GM12864 (cell line): ENCODE measurements around the gene ARL8A.

Experiments
- DNase-seq: peaks from one replicate; pipeline ENCODE4 v3.0.0-alpha.2; 2011; ENCODE audit warnings: low read depth
- H3K4me3 ChIP-seq: 2 replicates; pipeline ENCODE4 v1.5.1; 2011; ENCODE audit warnings: mild to moderate bottlenecking, low read depth, low read length, control low read depth
- TF ChIP-seq, protein P1 (sequence below): IDR thresholded peaks from 2 replicates; pipeline ENCODE4 v1.5.1; 2011; ENCODE audit warnings: low read depth, mild to moderate bottlenecking, moderate library complexity, low read length, control low read depth, inconsistent platforms; ENCODE audit errors: missing control alignments

The ARL8A gene

DNA sequence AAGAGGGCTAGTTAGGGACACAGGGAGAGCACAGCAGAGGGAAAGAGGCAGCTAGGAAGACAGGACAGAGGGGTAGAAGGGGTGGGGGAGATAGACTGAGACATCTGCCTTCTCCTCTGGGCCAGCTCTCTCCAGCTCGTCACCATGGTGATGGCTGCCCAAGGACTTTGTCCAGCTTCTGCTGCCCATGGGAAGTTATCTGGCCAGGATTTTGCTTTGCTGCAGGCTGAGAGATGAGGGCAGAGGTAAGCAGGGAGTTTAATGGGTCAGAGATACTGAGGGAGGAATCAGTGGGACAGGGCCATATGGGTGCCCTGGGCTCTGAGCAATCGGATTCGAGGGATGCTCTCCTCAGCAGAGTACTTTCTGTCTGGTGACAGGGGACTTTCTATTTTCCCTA lies 56.3 kb downstream of the ARL8A start:
- DNase-seq: no peak
- no peak overlapping the region for H3K4me3 ChIP-seq
- TF ChIP-seq, protein P1, sequence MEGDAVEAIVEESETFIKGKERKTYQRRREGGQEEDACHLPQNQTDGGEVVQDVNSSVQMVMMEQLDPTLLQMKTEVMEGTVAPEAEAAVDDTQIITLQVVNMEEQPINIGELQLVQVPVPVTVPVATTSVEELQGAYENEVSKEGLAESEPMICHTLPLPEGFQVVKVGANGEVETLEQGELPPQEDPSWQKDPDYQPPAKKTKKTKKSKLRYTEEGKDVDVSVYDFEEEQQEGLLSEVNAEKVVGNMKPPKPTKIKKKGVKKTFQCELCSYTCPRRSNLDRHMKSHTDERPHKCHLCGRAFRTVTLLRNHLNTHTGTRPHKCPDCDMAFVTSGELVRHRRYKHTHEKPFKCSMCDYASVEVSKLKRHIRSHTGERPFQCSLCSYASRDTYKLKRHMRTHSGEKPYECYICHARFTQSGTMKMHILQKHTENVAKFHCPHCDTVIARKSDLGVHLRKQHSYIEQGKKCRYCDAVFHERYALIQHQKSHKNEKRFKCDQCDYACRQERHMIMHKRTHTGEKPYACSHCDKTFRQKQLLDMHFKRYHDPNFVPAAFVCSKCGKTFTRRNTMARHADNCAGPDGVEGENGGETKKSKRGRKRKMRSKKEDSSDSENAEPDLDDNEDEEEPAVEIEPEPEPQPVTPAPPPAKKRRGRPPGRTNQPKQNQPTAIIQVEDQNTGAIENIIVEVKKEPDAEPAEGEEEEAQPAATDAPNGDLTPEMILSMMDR: no peak

DNA sequence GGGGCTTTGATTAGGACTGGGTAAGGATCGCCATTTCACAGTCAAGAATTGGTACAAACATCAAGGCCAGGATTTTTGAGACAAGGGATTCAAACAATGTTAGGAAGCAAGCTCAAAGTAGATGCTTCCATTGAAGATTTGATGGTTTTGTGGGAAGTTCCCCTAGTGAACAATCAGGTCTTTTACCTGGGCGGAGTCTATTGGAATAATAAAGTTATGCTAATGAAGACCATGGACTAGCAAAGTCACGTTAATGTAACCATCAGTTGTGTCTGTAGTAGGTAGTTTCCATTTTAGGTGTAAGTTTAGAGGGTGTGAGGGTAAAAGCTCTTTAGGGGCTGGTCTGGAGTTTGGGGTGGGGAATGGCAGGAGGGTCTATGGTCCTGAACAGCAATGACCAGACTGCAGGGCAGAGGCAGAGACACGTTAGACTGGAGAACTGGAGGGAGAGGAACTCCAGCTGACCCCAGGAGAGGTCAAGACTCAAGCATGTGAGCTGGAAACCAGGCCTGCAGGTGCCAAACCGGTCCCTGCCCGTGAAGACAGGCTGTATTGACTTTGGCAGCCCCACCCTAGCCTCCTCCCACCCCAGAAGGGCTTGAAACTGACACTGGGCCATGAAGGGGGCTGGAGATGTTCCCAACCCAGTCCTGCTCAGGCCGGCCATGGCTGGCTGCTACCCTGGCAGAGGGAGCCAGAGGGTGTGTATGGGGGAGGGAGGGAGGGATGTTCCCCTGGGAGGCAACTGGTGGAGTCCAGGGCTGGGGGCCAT lies 57.8 kb downstream of the ARL8A start:
- TF ChIP-seq, protein P1: no peak
- no peak for DNase-seq
- no peak overlapping the region for H3K4me3 ChIP-seq

DNA sequence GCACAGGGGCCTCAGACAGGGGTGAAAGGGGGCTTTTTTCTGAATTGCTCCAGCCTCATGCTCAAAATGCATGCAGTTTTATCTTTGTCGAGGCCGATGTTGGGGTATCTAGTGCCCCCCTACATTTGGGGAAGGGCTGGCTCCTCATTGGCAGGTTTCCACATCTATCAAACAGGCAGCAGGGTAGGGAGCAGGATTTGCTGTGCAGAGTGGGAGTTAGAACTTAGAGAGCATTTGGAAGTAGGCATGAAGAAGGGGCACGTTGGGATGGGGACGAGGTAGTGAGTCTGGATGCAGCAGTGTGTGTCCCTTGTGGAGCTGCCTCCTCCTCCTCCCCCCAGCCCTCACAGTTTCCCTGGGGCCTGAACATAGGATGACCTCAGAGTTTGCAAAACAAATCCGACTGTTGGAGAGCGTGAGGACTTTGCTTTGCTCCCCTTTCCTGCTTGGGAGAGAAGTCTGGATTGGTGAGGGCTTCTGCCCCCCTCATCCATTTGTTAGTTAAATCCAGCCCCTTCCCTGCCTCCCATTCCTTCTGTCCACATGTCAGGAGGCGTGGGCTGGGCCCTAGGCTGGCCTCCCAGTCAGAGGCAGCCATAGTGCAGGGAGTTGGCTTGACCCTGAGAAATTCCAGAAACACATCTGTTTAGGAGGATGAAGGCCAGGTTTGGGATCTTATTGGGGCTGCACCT lies 58.7 kb downstream of the ARL8A start:
- TF ChIP-seq, protein P1: no peak
- no peak overlapping the region for H3K4me3 ChIP-seq
- DNase-seq: no peak

DNA sequence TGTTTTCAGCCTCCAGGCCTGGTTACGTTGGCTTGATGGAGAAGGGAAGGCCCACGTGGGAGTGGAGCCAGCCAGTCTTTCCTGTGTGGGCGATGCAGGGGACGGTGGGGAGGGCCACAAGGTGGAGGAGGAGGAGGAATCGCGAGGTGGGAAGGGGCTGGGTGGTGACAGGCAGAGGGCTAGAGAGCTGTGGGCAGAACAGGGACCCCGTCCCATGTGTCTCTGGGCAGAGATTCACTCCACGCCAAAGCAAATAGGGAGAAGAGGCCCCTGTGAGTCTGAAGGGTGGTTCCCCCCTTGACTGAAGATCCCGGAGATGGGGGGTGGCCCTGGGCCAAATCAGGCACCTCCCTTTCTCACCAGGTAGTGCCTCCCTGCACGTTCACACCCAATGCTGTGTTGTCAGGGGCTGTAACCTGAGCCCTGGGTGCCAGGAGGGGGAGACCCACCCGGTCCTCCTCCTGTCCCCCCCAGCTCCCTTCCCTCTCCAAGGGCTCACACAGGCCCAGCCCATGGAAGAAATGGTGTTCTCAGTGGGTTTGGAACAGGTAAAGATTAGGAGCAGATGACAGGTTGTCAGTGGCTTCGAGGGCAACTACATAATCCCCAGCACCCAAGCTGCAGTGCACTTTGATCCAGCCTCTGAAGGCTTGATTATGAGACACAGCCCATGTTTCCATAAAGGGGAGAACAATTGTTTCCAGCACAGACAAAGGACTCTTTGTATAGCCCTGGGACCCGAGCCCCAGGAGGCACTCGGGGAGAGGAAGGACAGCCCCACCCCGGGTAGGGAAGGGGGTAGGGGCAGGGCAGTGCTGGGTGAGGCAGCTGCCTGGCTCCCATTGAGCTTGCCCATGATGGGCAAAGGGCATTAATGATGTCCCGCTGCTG lies 59.5 kb downstream of the ARL8A start:
- no peak for DNase-seq
- no peak overlapping the region for H3K4me3 ChIP-seq
- TF ChIP-seq, protein P1: no peak
